KG1 (cell line): Measurements from ENCODE around the gene ATP5PD.

Experiments used
- DNase-seq: peaks from one replicate; lab custom pipeline; 2025; lab: John Stamatoyannopoulos, UW

ATP5PD gene

GRCh38 chr17:75046407-75047289, at the start of gene ATP5PD, which contains the start of gene KCTD2:
TSS of gene ATP5PD (minus strand) at chr17:75046969. CDS start at chr17:75042650, 4,319 bp downstream.
TSS of gene KCTD2 (plus strand) at chr17:75047225. CDS start at chr17:75047251, 26 bp downstream.
- DNase-seq = peak; percentile 93

- peak; percentile 27 for DNase-seq
Measured at GRCh38 chr17:75096082-75096625, 49.4 kb upstream of the ATP5PD start.

DNA sequence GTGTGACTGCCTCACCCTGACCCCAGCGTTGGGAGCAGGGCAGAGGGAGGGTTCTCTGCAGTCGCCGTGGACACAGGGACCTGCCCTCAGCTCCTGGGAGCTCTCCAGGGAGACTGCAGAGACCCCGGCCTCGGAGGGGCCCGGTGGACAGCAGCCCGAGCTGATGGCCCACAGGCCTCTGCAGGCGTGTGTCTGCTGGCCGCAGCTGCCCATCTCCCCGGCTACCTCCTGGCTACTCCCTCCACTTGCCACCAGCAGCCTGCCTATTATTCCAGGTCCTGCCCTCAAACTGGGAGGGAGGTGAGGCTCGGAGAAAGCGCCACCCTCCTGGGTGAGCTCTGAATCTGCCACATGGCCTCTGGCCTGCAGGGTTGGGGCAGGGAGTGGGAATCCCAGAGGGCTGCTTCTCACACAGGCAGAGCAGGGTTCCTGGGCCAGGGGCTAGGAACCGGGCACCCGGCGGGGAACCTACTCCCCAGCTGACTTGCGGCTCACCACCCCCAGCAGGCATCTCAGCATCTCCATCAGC, 48.2 kb upstream of the ATP5PD start:
- no peak for DNase-seq

GRCh38 chr17:75093548-75094158, 46.9 kb upstream of the ATP5PD start:
- DNase-seq = no peak

- no peak for DNase-seq
Measured at GRCh38 chr17:75091855-75092327, 45.1 kb upstream of the ATP5PD start.

DNA sequence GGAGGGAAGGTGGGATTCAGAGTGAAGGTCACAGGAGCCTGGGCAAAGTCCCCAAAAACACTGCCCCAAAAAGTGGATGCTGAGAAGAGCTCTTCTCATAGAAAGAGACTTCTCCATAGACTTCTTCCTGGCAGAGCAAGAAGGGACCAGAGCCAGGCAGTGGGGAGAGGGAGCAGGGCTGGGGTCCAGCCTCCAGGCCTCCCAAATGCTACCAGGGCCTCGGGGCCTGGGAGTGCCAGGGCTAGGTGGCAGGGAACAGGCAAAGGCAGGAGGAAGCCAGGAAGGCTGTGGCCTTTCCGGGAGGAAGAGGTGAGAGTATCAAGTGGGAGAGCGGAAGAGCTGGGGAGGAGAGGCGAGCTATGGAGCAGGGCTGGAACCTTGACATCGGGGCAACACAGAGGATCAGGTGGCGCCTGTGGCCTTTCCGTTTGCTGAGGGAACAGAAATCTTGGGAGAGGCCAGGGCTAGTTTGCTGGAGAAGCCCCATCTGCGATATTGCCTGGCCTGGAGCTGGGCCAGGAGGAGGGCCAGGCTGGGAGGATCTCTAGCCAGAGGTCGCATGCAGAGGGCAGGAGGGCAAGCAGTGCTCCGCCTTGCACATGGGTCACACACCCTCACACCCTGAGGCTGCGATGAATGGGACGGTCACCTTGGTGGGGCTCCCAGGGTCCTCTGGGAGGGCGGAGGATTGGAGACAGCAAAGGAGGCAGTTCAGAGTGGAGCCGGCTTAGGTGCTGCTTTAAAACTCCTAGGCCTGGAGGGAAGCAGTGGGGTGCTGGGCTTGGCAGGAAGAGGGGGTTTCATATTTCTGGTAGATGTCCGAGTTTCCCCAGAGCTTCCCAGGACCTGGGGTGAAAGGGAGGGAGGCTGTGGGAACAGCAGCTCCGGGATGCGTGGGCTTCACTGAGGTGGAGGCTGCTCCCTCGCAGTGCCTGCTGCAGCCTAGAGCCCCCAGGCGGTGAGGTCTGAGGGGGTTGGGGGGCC, 44.4 kb upstream of the ATP5PD start:
- no peak for DNase-seq

GRCh38 chr17:75088465-75089417, 42.0 kb upstream of the ATP5PD start:
- no peak for DNase-seq

DNA sequence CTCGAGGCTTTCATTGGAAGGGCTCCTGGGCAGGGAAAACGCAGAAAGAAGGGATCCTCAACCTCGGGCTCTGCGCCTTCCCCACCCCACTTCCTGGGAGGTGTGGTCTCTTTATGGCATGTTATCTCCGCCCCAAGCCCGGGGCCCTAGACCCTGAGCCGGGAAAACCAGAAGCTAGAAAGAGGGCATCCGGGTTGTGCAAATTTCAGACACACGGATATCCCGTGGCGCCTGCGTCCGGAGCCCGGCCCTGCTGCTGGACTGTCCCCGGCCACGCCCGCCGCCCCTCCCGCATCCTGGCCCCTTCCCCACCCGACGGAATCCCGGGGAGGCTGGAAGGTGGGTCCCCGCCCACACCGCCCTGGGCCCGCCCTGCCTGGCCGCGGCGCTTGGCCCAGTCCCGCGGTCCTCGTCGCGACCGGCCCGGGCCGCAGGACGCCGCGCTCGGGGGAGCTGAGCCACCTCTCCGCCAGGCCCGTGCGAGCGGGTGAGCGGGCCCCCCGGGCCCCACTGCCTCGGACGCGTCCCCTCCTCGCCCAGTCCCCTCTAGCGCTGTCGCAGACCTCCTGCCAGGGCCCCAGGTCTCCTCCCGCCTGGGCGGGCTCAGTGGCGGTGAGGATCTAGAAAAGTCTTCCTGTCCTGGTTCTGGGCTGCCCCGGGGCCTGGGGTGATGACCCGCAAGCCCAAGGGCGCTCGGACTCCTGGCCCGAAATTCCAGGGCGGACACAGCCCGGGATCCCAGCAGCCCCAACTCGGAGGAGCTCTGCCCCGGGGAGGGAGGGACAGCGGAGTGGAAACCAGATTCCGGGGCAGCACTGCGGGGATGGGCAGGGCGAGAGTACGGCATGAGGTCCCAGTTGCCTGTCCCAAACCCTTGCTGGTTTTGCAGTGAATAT, 41.0 kb upstream of the ATP5PD start, which contains the start of gene SLC16A5:
SLC16A5 (plus strand) TSS at position 397 of the 896 bp plus-strand sequence. CDS start 5,683 bp downstream, outside the sequence.
- DNase-seq = no peak

DNA sequence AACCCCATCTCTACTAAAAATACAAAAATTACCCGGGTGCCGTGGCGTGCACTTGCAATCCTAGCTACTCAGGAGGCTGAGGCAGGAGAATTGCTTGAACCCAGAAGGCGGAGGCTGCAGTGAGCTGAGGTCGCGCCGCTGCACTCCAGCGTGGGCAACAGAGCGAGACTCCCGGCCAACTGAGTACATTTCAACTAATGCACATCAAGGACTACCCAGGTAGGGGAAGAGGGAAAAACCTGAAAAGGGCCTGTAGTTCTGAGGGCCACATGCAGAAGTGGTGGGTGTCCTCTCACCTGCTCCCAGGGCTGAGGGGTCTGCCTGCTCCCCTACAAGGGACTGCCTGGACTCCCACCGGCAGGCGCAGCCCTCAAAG, 40.4 kb upstream of the ATP5PD start:
- no peak for DNase-seq

DNA sequence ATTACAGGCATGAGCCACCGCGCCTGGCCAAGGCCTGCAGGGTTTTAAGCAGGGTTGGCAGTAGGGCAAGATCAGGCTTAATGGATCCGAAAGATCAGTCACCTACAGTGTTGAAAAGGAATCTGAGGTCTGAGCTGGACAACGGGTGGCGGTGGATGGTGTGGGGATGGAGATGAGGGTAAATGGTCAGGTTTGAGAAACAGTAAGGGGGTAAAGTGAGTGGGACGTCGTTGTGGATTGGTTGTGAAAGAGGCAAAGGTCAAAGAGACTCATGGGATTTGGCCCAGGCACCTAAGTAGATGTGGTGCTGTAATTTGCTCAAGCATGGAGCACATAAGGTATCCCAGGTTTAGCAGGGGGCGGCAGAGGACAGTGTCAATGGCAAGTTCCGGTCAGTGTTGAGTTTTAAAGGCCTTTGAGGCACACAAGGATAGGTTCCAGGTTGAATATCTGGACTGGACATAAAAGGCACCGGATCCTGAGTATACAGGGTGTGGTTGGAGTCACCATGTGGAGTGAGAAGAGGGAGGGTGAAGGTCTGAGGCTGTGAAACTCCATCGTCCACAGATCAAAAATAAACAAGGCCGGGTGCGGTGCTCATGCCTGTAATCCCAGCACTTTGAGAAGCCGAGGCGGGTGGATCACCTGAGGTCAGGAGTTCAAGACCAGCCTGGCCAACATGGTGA, 39.9 kb upstream of the ATP5PD start:
- no peak for DNase-seq

GRCh38 chr17:75084039-75084660, 37.4 kb upstream of the ATP5PD start:
- no peak for DNase-seq

DNA sequence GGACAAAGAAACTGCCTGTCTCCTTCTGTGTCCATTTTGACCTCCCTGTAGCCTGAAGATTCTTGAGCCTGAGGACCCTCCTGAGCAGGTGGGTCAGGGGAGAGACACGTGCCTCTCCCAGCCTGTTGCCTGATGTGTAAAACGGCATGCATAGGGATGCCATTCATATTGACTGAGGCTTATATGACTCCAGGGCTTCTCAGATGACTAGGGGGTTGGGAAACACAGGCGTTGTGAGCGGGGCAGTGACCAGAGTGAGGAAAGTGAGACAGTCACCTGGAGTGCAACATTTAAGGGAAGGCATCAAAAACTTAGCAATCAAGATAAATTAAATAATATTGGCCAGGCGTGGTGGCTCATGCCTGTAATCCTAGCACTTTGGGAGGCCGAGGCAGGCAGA, 35.9 kb upstream of the ATP5PD start:
- no peak for DNase-seq

- DNase-seq = no peak
Measured at GRCh38 chr17:75081611-75082540, 35.1 kb upstream of the ATP5PD start.

DNA sequence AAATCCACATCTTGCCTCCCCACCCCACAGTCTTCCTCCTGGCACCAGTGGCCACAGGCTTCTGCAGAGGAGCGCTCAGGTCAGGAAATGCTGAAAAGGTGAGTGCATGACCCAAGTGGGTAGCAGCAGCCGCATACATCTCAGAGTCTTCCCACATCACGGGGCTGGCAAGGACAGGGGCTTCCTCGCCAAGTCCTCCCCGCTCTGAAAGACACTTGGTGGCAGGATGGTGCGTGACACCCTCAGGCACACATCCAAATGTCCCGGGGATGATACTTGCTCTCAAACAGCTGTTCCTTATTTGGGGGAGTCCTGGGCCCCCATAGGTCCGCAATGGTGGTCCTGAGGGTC, 32.2 kb upstream of the ATP5PD start:
- no peak for DNase-seq

- DNase-seq = no peak
Measured at GRCh38 chr17:75078284-75079022, 31.7 kb upstream of the ATP5PD start.
